Endothelial cell of umbilical vein (primary cell): ENCODE data around the gene NUP50. TPM values are rescaled to one million over a fixed set of nuclear protein-coding genes. Genes with fewer than 3 reads are reported as not detected.

Experiments used
- BruUV-seq: library from RNA; stranded (reverse); fragments of 400-500 nt; replicated peaks from 2 replicates; lab custom pipeline; 2021; lab: Mats Ljungman, UMichigan
- CTCF ChIA-PET: fragments of 300-600, 350-600 bp; sonication (Branson Sonifier 250); formaldehyde crosslinking; loops from one replicate; lab custom pipeline; 2021; ENCODE audit warnings: antibody characterized with exemption, inconsistent platforms; lab: Charles Lee
- POLR2A ChIA-PET: fragments of 300-600, 350-600 bp; sonication (Branson Sonifier 250); formaldehyde crosslinking; loops from one replicate; lab custom pipeline; 2021; ENCODE audit warnings: antibody characterized with exemption, inconsistent platforms; lab: Charles Lee
- DNase-seq: peaks from one replicate; pipeline ENCODE4 v3.0.0-alpha.2; 2011; ENCODE audit warnings: low read depth, low spot score
- FAIRE-seq: peaks from 2 replicates; lab custom pipeline; 2011; peaks lifted over from hg19 to GRCh38; lab: Jason Lieb, UNC
- H2AFZ ChIP-seq: 2 replicates; pipeline ENCODE4 v1.6.0; 2012; ENCODE audit warnings: low read depth, low read length, control low read depth, inconsistent platforms
- H3K27ac ChIP-seq: 2 replicates; pipeline ENCODE4 v1.5.1; 2011; ENCODE audit warnings: low read depth, mild to moderate bottlenecking, control low read depth, low read length, moderate library complexity; ENCODE audit not compliant: insufficient read depth
- H3K27me3 ChIP-seq, 2 experiments: 2 replicates each; pipeline versions ENCODE4 v1.6.0 to v1.6.1; 2011; ENCODE audit warnings: low read length in 2 of 2, mixed read lengths in 1 of 2; ENCODE audit not compliant: control insufficient read depth in 2 of 2, insufficient read depth in 2 of 2
- H3K36me3 ChIP-seq, 2 experiments: 2 replicates in 1 of 2; 3 replicates in 1 of 2; pipeline ENCODE4 v1.5.1; 2011; ENCODE audit warnings: low read length in 2 of 2, mild to moderate bottlenecking in 1 of 2, moderate library complexity in 1 of 2; ENCODE audit not compliant: control insufficient read depth in 2 of 2, insufficient read depth in 2 of 2; ENCODE audit errors: extremely low read depth in 1 of 2
- H3K4me1 ChIP-seq: 3 replicates; pipeline ENCODE4 v1.5.1; 2011; ENCODE audit warnings: mild to moderate bottlenecking, low read length; ENCODE audit not compliant: control insufficient read depth, insufficient read depth; ENCODE audit errors: extremely low read depth
- H3K4me2 ChIP-seq: 2 replicates; pipeline ENCODE4 v1.6.1; 2011; ENCODE audit warnings: low read length, control low read depth, mixed read lengths; ENCODE audit not compliant: insufficient read depth
- H3K4me3 ChIP-seq, 3 experiments: fragments of 200-600 bp in 1 of 3; sonication (generic), shearing (Covaris generic) in 1 of 3; replicated peaks in 1 of 3; 2 replicates each; pipeline ENCODE4 v1.5.1; 2011 to 2016; ENCODE audit warnings: control low read depth in 3 of 3, low read length in 3 of 3, mild to moderate bottlenecking in 2 of 3, inconsistent platforms in 1 of 3, low read depth in 1 of 3, moderate library complexity in 1 of 3; ENCODE audit not compliant: insufficient read depth in 1 of 3
- H3K79me2 ChIP-seq: 2 replicates; pipeline ENCODE4 v1.6.0; 2012; ENCODE audit warnings: low read length, inconsistent platforms; ENCODE audit not compliant: control insufficient read depth, insufficient read depth
- H3K9ac ChIP-seq: replicated peaks from 2 replicates; pipeline ENCODE3; 2011; ENCODE audit warnings: low read length, control low read depth; ENCODE audit not compliant: insufficient read depth; ENCODE audit errors: extremely low read depth
- H3K9me1 ChIP-seq: replicated peaks from 3 replicates; pipeline ENCODE4 v1.6.0; 2011; ENCODE audit warnings: mild to moderate bottlenecking, low read length; ENCODE audit not compliant: control insufficient read depth, insufficient read depth; ENCODE audit errors: extremely low read depth
- H3K9me3 ChIP-seq: replicated peaks from 2 replicates; pipeline ENCODE4 v1.5.1; 2012; ENCODE audit warnings: low read length, inconsistent platforms; ENCODE audit not compliant: control insufficient read depth, insufficient read depth
- H4K20me1 ChIP-seq: replicated peaks from 2 replicates; pipeline ENCODE3; 2011; ENCODE audit warnings: mild to moderate bottlenecking, low read length; ENCODE audit not compliant: control insufficient read depth, insufficient read depth; ENCODE audit errors: extremely low read depth
- EZH2 ChIP-seq: IDR thresholded peaks from 2 replicates; pipeline ENCODE4 v1.6.1; 2012; ENCODE audit warnings: borderline replicate concordance, low read depth, mild to moderate bottlenecking, moderate library complexity, low read length, inconsistent platforms; ENCODE audit not compliant: severe bottlenecking
- FOS ChIP-seq: IDR thresholded peaks from 2 replicates; pipeline ENCODE4 v1.6.1; 2011; ENCODE audit warnings: mild to moderate bottlenecking, low read length, moderate library complexity, borderline replicate concordance; ENCODE audit not compliant: insufficient read depth
- GATA2 ChIP-seq: IDR thresholded peaks from 2 replicates; pipeline ENCODE4 v1.7.0; 2011; ENCODE audit warnings: low read depth, mild to moderate bottlenecking, moderate library complexity, mixed read lengths, low read length; ENCODE audit not compliant: insufficient read length, insufficient read depth
- JUN ChIP-seq: IDR thresholded peaks from 2 replicates; pipeline ENCODE4 v1.6.1; 2011; ENCODE audit warnings: borderline replicate concordance, low read depth; ENCODE audit not compliant: insufficient read length, insufficient read depth
- MAX ChIP-seq: IDR thresholded peaks from 2 replicates; pipeline ENCODE4 v1.6.1; 2011; ENCODE audit not compliant: insufficient read depth, insufficient read length
- MYC ChIP-seq: IDR thresholded peaks from one replicate; pipeline ENCODE4 v1.6.1; 2011; ENCODE audit warnings: mild to moderate bottlenecking, low read depth, low read length
- POLR2A ChIP-seq: IDR thresholded peaks from 2 replicates; pipeline ENCODE4 v1.6.1; 2012; ENCODE audit warnings: low read depth, mild to moderate bottlenecking, control low read depth, low read length
- POLR2AphosphoS5 ChIP-seq: IDR thresholded peaks from 2 replicates; pipeline ENCODE4 v1.6.1; 2012; ENCODE audit warnings: low read depth, mild to moderate bottlenecking, control low read depth, low read length, moderate library complexity; ENCODE audit not compliant: insufficient read depth
- dilution Hi-C: fragments of 300-500 bp; cut with MboI; formaldehyde crosslinking; loops from one replicate; pipeline ENCODE4 v1.15.0; 2019; ENCODE audit warnings: low sequenced_read_pairs; ENCODE audit not compliant: extremely low pct_ligation_motif_present
- intact Hi-C: fragments of 100-400 bp; cut with micrococcal nuclease; formaldehyde crosslinking; loops from one replicate; pipeline ENCODE4 v1.10.0; 2022
- polyA plus RNA-seq, 4 experiments: library from polyadenylated mRNA; depleted of rRNA in 3 of 4; stranded (reverse) in 3 of 4; unstranded in 1 of 4; fragments of >200 nt; gene quantifications; 2 replicates each; pipeline versions ENCODE4 v1.2.1 to v1.2.3, GENCODE V29; 2011 to 2012; ENCODE audit warnings: missing spikeins in 1 of 4
- total RNA-seq: library from RNA; stranded (reverse); gene quantifications from 2 replicates; pipeline ENCODE4 v1.2.3, GENCODE V29; 2021
- TF ChIP-seq, protein P1 (sequence below), 2 donors: IDR thresholded peaks; 1 replicate in 1 of 2; 2 replicates in 1 of 2; pipeline ENCODE4 v1.5.1; 2011; ENCODE audit warnings: low read length in 2 of 2, mild to moderate bottlenecking in 2 of 2, moderate library complexity in 2 of 2, control low read depth in 1 of 2, inconsistent platforms in 1 of 2, low read depth in 1 of 2; ENCODE audit not compliant: insufficient read depth in 1 of 2; ENCODE audit errors: extremely low read depth in 1 of 2

The NUP50 gene
- total and polyA plus RNA-seq, 2 donors (not counting 3 experiments of a cell fraction or from before 2014, with no cell fraction given) = 12.4 to 90.9 TPM

GRCh38 chr22:45169591-45170466, 6.1 kb downstream of the NUP50 start:
- TF ChIP-seq MAX (no peak), EZH2 (no peak), MYC (no peak), POLR2AphosphoS5 (no peak), JUN (no peak), GATA2 (no peak), FOS (no peak), POLR2A (no peak)
- TF ChIP-seq, protein P1, sequence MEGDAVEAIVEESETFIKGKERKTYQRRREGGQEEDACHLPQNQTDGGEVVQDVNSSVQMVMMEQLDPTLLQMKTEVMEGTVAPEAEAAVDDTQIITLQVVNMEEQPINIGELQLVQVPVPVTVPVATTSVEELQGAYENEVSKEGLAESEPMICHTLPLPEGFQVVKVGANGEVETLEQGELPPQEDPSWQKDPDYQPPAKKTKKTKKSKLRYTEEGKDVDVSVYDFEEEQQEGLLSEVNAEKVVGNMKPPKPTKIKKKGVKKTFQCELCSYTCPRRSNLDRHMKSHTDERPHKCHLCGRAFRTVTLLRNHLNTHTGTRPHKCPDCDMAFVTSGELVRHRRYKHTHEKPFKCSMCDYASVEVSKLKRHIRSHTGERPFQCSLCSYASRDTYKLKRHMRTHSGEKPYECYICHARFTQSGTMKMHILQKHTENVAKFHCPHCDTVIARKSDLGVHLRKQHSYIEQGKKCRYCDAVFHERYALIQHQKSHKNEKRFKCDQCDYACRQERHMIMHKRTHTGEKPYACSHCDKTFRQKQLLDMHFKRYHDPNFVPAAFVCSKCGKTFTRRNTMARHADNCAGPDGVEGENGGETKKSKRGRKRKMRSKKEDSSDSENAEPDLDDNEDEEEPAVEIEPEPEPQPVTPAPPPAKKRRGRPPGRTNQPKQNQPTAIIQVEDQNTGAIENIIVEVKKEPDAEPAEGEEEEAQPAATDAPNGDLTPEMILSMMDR (IDR thresholded peaks at IDR 0.05; ENCODE audit: extremely low read depth in 1 of 2, insufficient read depth in 1 of 2, low read depth in 1 of 2, low read length in 2 of 2) = no peak
- H3K36me3 ChIP-seq = peaks cover 28 to 37% of the 10 kb centered on the region in 2 experiments
- POLR2A ChIA-PET = interaction anchor here (0.5 kb wide), 1 partner anchor 77 kb away, joined by 6 read pairs; no protein-coding TSS in a partner anchor
- no peaks in the 10 kb centered on the region for H3K27me3 ChIP-seq
- no peak overlapping the region for H3K4me3 ChIP-seq
- no peak for FAIRE-seq
- H3K9ac ChIP-seq = no peak overlapping the region
- H3K4me2 ChIP-seq = no peak overlapping the region
- H4K20me1 ChIP-seq = peaks cover 6% of the 10 kb centered on the region
- BruUV-seq = no TSS peak
- intact Hi-C loops = no loop called here
- H2AFZ ChIP-seq = no peak overlapping the region
- peaks cover 92% of the 10 kb centered on the region for H3K79me2 ChIP-seq
- peaks cover 17% of the 10 kb centered on the region for H3K4me1 ChIP-seq
- CTCF ChIA-PET = interaction anchor here (0.8 kb wide), 1 partner anchor 70 kb away, joined by 3 read pairs; no protein-coding TSS in a partner anchor
- no peaks in the 10 kb centered on the region for H3K9me1 ChIP-seq
- H3K9me3 ChIP-seq = no peaks in the 10 kb centered on the region
- dilution Hi-C loops = no loop called here
- H3K27ac ChIP-seq = no peak overlapping the region
- DNase-seq = no peak
